DOHH2 (cell line): ENCODE results near the gene MTHFD2L.

Experiments used
- CTCF ChIP-seq: fragments of 200-600 bp; sonication (generic); IDR thresholded peaks from one replicate; pipeline ENCODE4 v1.5.1; 2014; ENCODE audit warnings: antibody characterized with exemption, mild to moderate bottlenecking, low read depth, low read length; ENCODE audit not compliant: poor library complexity, severe bottlenecking
- EZH2phosphoT487 ChIP-seq: fragments of 200-600 bp; sonication (generic); IDR thresholded peaks from 2 replicates; pipeline ENCODE4 v1.6.1; 2017; ENCODE audit warnings: borderline replicate concordance, mild to moderate bottlenecking, antibody characterized with exemption, low read length, moderate library complexity, mixed read lengths

DNA sequence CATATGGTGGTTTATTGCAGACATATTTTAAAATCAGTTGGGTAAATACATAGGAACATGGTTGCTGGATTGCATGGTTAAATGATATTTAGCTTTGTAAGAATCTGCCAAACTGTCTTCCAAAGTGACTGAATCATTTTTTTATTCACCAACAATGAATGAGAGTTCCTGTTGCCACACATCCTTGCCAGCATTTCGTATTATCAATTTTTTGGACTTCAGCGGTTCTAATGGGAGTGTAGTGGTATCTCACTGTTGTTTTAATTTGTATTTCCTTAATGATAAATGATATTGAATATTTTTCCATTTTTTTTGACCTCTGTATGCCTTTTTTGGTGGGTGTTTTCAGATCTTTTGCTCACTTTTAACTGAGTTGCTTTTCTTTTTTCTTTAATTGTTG, 1.4 kb upstream of the MTHFD2L start:
- no peak for TF ChIP-seq CTCF
- no peak for TF ChIP-seq EZH2phosphoT487
